ENCODE measurements around the gene PDE4B.

DNA sequence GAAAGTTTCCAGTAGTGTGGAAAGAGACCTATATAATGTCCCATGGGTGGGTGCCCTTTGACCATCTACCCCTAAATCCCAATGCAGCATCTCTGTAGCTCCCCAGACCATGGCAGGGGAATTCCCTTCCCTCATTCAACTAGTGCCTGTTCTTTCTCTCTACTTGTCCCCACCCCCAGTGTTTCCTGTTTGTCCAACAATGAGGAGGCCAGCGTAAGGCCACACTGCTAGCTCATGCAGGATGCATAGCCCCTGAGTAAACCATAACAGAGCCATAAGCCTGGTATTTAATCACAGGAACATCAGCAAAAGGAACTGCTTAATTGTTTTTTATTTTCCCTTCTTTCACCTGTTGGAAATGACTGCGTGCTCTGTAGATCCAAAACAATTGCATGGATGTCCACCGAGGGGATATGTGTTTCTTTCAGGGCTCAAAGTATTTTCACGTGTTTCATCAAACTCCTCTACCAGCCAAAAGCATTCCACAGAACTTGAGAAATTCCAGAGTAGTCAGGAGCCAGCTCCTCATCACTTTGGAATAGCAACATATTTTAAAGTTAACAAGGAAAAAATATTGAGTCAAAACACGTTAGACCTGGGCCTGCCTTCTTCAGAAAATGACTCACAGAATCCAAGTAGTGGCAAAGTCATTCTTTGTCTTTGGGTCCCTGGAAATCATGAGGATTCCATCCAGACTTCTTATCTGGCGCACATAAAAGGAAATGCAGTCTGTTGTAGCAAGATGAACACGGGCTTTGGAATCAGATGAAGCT, 578.7 kb downstream of the PDE4B start:
- TF ChIP-seq, protein P1, sequence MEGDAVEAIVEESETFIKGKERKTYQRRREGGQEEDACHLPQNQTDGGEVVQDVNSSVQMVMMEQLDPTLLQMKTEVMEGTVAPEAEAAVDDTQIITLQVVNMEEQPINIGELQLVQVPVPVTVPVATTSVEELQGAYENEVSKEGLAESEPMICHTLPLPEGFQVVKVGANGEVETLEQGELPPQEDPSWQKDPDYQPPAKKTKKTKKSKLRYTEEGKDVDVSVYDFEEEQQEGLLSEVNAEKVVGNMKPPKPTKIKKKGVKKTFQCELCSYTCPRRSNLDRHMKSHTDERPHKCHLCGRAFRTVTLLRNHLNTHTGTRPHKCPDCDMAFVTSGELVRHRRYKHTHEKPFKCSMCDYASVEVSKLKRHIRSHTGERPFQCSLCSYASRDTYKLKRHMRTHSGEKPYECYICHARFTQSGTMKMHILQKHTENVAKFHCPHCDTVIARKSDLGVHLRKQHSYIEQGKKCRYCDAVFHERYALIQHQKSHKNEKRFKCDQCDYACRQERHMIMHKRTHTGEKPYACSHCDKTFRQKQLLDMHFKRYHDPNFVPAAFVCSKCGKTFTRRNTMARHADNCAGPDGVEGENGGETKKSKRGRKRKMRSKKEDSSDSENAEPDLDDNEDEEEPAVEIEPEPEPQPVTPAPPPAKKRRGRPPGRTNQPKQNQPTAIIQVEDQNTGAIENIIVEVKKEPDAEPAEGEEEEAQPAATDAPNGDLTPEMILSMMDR (IDR thresholded peaks at IDR 0.05), result no peak
- peak in 1 of 2 donors; percentile 34 for TF ChIP-seq POLR2AphosphoS5 (IDR thresholded peaks at IDR 0.05)
- no peak for TF ChIP-seq EP300 (IDR thresholded peaks at IDR 0.05)

Measured in esophagus muscularis mucosa (tissue), 4 donors.